HK-2 (cell line): Measurements from ENCODE around the gene RBP4.
"Not testable (repeated sequence)": the region's sequence is repeated elsewhere in the genome, so short reads cannot be mapped to it uniquely, and the experiment has no call there.

Experiments
- DNase-seq: peaks from one replicate; pipeline ENCODE4 v3.0.0-alpha.2; 2018; ENCODE audit not compliant: unreplicated experiment

RBP4 gene

GRCh38 chr10:93566435-93567276, 34.4 kb downstream of the RBP4 start, which contains the start of gene FFAR4:
TSS of gene FFAR4 (plus strand) at chr10:93566665. CDS start at chr10:93566721, 56 bp downstream.
- peak; percentile 40 for DNase-seq

GRCh38 chr10:93565446-93565845, 35.6 kb downstream of the RBP4 start:
- no peak for DNase-seq

GRCh38 chr10:93560541-93560940, 40.5 kb downstream of the RBP4 start:
- no peak for DNase-seq

GRCh38 chr10:93559490-93559889, 41.5 kb downstream of the RBP4 start:
- DNase-seq = no peak

- DNase-seq = peak; percentile 75
Measured at GRCh38 chr10:93554760-93555432, 46.1 kb downstream of the RBP4 start.

- DNase-seq = no peak
Measured at GRCh38 chr10:93554316-93554663, 46.7 kb downstream of the RBP4 start.

- DNase-seq = no peak
Measured at GRCh38 chr10:93553482-93554315, 47.3 kb downstream of the RBP4 start.

- no peak for DNase-seq
Measured at GRCh38 chr10:93552780-93553179, 48.3 kb downstream of the RBP4 start.

- DNase-seq = no peak
Measured at GRCh38 chr10:93550606-93551005, 50.4 kb downstream of the RBP4 start.

- DNase-seq = no peak
Measured at GRCh38 chr10:93548376-93549071, 52.5 kb downstream of the RBP4 start.

GRCh38 chr10:93547522-93547921, 53.5 kb downstream of the RBP4 start:
- no peak for DNase-seq

- not testable (repeated sequence) for DNase-seq
Measured at GRCh38 chr10:93546995-93547394, 54.0 kb downstream of the RBP4 start.

- DNase-seq = no peak
Measured at GRCh38 chr10:93542358-93542791, 58.7 kb downstream of the RBP4 start.
